Measurements from ENCODE around the gene RBM18. TPM values are rescaled to one million over a fixed set of nuclear protein-coding genes. Genes with fewer than 3 reads are reported as not detected.
A peak's percentile ranks its signal among the peaks of the same experiment; 100 is the strongest.

The RBM18 gene
- total RNA-seq, 2 experiments from 2014 or later: 22.3 to 28.6 TPM

GRCh38 chr9:122219856-122220672, 44.6 kb downstream of the RBM18 start:
- intact Hi-C loops (cut with DNase I, micrococcal nuclease): no loop called here
- Mint-ChIP-seq H3K27me3 (peaks cover 82% of the 10 kb centered on the region), H3K9me3 (ENCODE audit: low read depth) (no peaks in the 10 kb centered on the region), H3K4me1 (peaks cover 25% of the 10 kb centered on the region), H3K27ac (no peak overlapping the region), H3K36me3 (ENCODE audit: low read depth) (no peaks in the 10 kb centered on the region), H3K4me3 (peak overlapping the region; percentile 20)
- ChIA-PET CTCF (no interaction called here), POLR2A (no interaction called here)
- no peak for ATAC-seq
- DNase-seq: no peak

GRCh38 chr9:122218935-122219855, 45.4 kb downstream of the RBM18 start:
- Mint-ChIP-seq H3K27ac (no peak overlapping the region), H3K4me1 (peaks cover 25% of the 10 kb centered on the region), H3K9me3 (ENCODE audit: low read depth) (no peaks in the 10 kb centered on the region), H3K36me3 (ENCODE audit: low read depth) (no peaks in the 10 kb centered on the region), H3K27me3 (peaks cover 79% of the 10 kb centered on the region), H3K4me3 (peak overlapping the region; percentile 20)
- ATAC-seq (peak; percentile 35), DNase-seq (peak; percentile 26)
- ChIA-PET CTCF (no interaction called here), POLR2A (no interaction called here)
- intact Hi-C loops (cut with DNase I, micrococcal nuclease): no loop called here

GRCh38 chr9:122218071-122218934, 46.3 kb downstream of the RBM18 start:
- CTCF ChIA-PET: no interaction called here
- H3K4me3 Mint-ChIP-seq: no peak overlapping the region
- no peaks in the 10 kb centered on the region for H3K9me3 Mint-ChIP-seq (ENCODE audit: low read depth)

GRCh38 chr9:122217640-122218039, 47.0 kb downstream of the RBM18 start:
- Mint-ChIP-seq H3K27ac (no peak overlapping the region), H3K4me1 (peaks cover 26% of the 10 kb centered on the region), H3K9me3 (ENCODE audit: low read depth) (no peaks in the 10 kb centered on the region), H3K27me3 (peaks cover 75% of the 10 kb centered on the region), H3K36me3 (ENCODE audit: low read depth) (no peaks in the 10 kb centered on the region), H3K4me3 (no peak overlapping the region)
- intact Hi-C loops (cut with DNase I, micrococcal nuclease): no loop called here
- no peak for ATAC-seq
- CTCF ChIA-PET: no interaction called here
- POLR2A ChIA-PET: no interaction called here
- DNase-seq: no peak

More at GRCh38 chr9:122218071-122218934, 46.3 kb downstream of the RBM18 start:
- no peak overlapping the region for H3K27ac Mint-ChIP-seq
- intact Hi-C loops (cut with DNase I, micrococcal nuclease): no loop called here
- ATAC-seq: no peak
- no peaks in the 10 kb centered on the region for H3K36me3 Mint-ChIP-seq (ENCODE audit: low read depth)
- peaks cover 75% of the 10 kb centered on the region for H3K27me3 Mint-ChIP-seq
- POLR2A ChIA-PET: no interaction called here
- no peak for DNase-seq
- H3K4me1 Mint-ChIP-seq: peaks cover 25% of the 10 kb centered on the region

GRCh38 chr9:122216798-122217418, 47.7 kb downstream of the RBM18 start:
- ChIA-PET CTCF (no interaction called here), POLR2A (no interaction called here)
- Mint-ChIP-seq H3K36me3 (ENCODE audit: low read depth) (no peaks in the 10 kb centered on the region), H3K9me3 (ENCODE audit: low read depth) (no peaks in the 10 kb centered on the region), H3K4me3 (no peak overlapping the region), H3K27ac (no peak overlapping the region), H3K27me3 (peaks cover 76% of the 10 kb centered on the region), H3K4me1 (peaks cover 26% of the 10 kb centered on the region)
- DNase-seq (no peak), ATAC-seq (no peak)
- intact Hi-C loops (cut with DNase I, micrococcal nuclease): no loop called here

- ChIA-PET POLR2A (no interaction called here), CTCF (interaction anchor here (0.7 to 1.2 kb wide), 2 partner anchors 117 to 176 kb away, joined by 3 to 5 read pairs; no protein-coding TSS in a partner anchor)
- ATAC-seq (no peak), DNase-seq (no peak)
- peaks cover 26% of the 10 kb centered on the region for H3K4me1 Mint-ChIP-seq
- no peak overlapping the region for H3K27ac Mint-ChIP-seq
- no peaks in the 10 kb centered on the region for H3K36me3 Mint-ChIP-seq (ENCODE audit: low read depth)
- intact Hi-C loops (cut with DNase I, micrococcal nuclease): no loop called here
- H3K27me3 Mint-ChIP-seq: peaks cover 77% of the 10 kb centered on the region
- H3K4me3 Mint-ChIP-seq: no peak overlapping the region
- H3K9me3 Mint-ChIP-seq (ENCODE audit: low read depth): no peaks in the 10 kb centered on the region
Measured at GRCh38 chr9:122216138-122216797, 48.4 kb downstream of the RBM18 start.

GRCh38 chr9:122215663-122216062, 49.0 kb downstream of the RBM18 start:
- H3K36me3 Mint-ChIP-seq (ENCODE audit: low read depth): no peaks in the 10 kb centered on the region
- intact Hi-C loops (cut with DNase I, micrococcal nuclease): no loop called here
- no peak overlapping the region for H3K27ac Mint-ChIP-seq
- POLR2A ChIA-PET: interaction anchor here (0.6 kb wide), 1 partner anchor 273 kb away, joined by 10 read pairs; no protein-coding TSS in a partner anchor
- H3K27me3 Mint-ChIP-seq: peaks cover 76% of the 10 kb centered on the region
- H3K4me3 Mint-ChIP-seq: no peak overlapping the region
- DNase-seq: no peak
- peaks cover 26% of the 10 kb centered on the region for H3K4me1 Mint-ChIP-seq
- CTCF ChIA-PET: interaction anchor here (0.7 to 1.2 kb wide), 2 partner anchors 116 to 176 kb away, joined by 3 to 5 read pairs; no protein-coding TSS in a partner anchor
- H3K9me3 Mint-ChIP-seq (ENCODE audit: low read depth): no peaks in the 10 kb centered on the region
- no peak for ATAC-seq

GRCh38 chr9:122214507-122214906, 50.1 kb downstream of the RBM18 start:
- Mint-ChIP-seq H3K4me3 (peak overlapping the region; percentile 13), H3K4me1 (peaks cover 16% of the 10 kb centered on the region), H3K36me3 (ENCODE audit: low read depth) (no peaks in the 10 kb centered on the region), H3K27me3 (peaks cover 70% of the 10 kb centered on the region), H3K9me3 (ENCODE audit: low read depth) (no peaks in the 10 kb centered on the region), H3K27ac (no peak overlapping the region)
- ATAC-seq (no peak), DNase-seq (no peak)
- POLR2A ChIA-PET: no interaction called here
- intact Hi-C loops (cut with DNase I, micrococcal nuclease): loop anchor here in 1 of 2 experiments (1.0 kb wide), 2 partner anchors 50 to 55 kb away; partner anchors contain the start of genes MORN5, MRRF, NDUFA8 and RBM18
- CTCF ChIA-PET: no interaction called here

GRCh38 chr9:122213589-122214413, 50.8 kb downstream of the RBM18 start:
- DNase-seq (peak; percentile 80), ATAC-seq (peak; percentile 92)
- intact Hi-C loops (cut with DNase I, micrococcal nuclease): loop anchor here in 1 of 2 experiments (1.0 kb wide), 2 partner anchors 50 to 54 kb away; partner anchors contain the start of genes MORN5, MRRF, NDUFA8 and RBM18
- no peaks in the 10 kb centered on the region for H3K36me3 Mint-ChIP-seq (ENCODE audit: low read depth)
- H3K4me3 Mint-ChIP-seq: peak overlapping the region; percentile 36
- H3K27me3 Mint-ChIP-seq: peaks cover 63% of the 10 kb centered on the region
- H3K27ac Mint-ChIP-seq: no peak overlapping the region
- POLR2A ChIA-PET: interaction anchor here (0.5 kb wide), 1 partner anchor 108 kb away, joined by 4 read pairs; no protein-coding TSS in a partner anchor
- CTCF ChIA-PET: no interaction called here
- H3K4me1 Mint-ChIP-seq: peaks cover 10% of the 10 kb centered on the region
- H3K9me3 Mint-ChIP-seq (ENCODE audit: low read depth): no peaks in the 10 kb centered on the region

All from activated CD4-positive, alpha-beta T cell treated with anti-CD3 and anti-CD28 coated beads for 36 hours (primary cell).